Measurements from ENCODE around the gene ARL6IP6.

ARL6IP6 gene

DNA sequence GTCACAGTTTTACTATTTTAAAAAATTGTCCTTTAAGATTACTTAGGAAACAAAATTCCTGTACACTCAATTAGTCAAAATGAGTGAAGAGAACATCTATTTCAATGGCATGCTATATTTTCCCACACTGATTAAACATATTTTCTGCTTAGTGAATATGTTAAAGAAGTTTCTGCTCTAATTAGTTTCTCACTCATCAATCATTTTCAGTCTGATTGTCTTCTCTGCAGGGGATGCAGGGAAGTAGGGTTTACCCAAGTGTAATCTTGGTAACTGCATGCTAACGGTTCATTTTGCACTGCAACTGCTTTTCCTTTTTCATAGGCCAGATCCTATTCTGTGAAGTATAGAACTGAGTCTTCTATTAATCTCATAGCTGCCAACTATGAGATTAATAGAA, 78.5 kb downstream of the ARL6IP6 start:
- Histone ChIP-seq H3K4me1 (ENCODE audit: control insufficient read depth, insufficient read depth, low read length) (no peaks in the 10 kb centered on the region), H3K27ac (ENCODE audit: low read depth, low read length) (no peak overlapping the region), H3K9ac (ENCODE audit: low read length) (no peak overlapping the region), H3K36me3 (ENCODE audit: control insufficient read depth, insufficient read depth, low read length) (no peaks in the 10 kb centered on the region), H3K9me3 (ENCODE audit: control insufficient read depth, insufficient read depth, low read depth, low read length) (peaks cover 11% of the 10 kb centered on the region; the same call in 1 of the 2 replicates), H3K4me3 (ENCODE audit: low read depth, low read length) (no peak overlapping the region), H3K27me3 (ENCODE audit: control insufficient read depth, insufficient read depth, low read length) (no peaks in the 10 kb centered on the region)

DNA sequence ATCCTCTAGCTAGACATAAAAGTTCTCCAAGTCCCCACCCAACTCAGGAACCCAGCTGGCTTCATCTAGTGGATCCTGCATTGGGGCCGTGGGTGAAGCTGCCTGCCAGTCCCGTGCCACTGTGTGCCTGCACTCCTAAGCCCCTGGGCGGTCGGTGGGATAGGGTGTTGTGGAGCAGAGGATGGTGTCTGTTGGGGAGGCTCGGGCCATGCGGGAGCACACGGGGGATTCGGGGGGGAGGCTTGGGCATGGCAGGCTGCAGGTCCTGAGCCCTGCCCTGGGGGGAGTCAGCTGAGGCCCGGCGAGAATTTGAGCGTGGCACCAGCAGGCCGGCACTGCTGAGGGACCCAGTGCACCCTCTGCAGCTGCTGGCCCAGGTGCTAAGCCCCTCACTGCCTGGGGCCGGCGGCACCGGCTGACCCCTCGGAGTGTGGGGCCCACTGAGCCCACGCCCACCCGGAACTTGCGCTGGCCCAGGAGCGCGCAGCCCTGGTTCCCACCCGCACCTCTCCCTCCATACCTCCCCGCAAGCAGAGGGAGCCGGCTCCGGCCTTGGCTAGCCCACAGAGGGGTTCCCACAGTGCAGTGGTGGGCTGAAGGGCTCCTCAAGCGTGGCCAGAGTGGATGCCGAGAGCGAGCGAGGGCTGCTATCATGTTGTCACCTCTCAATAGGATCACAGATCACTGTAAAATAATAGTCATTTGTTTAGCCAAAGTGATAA, 86.4 kb downstream of the ARL6IP6 start:
- Histone ChIP-seq H3K27ac (ENCODE audit: low read depth, low read length) (no peak overlapping the region), H3K9me3 (ENCODE audit: control insufficient read depth, insufficient read depth, low read depth, low read length) (peaks cover 10% of the 10 kb centered on the region; the same call in 1 of the 2 replicates), H3K4me3 (ENCODE audit: low read depth, low read length) (no peak overlapping the region), H3K4me1 (ENCODE audit: control insufficient read depth, insufficient read depth, low read length) (no peaks in the 10 kb centered on the region), H3K9ac (ENCODE audit: low read length) (no peak overlapping the region), H3K27me3 (ENCODE audit: control insufficient read depth, insufficient read depth, low read length) (no peaks in the 10 kb centered on the region), H3K36me3 (ENCODE audit: control insufficient read depth, insufficient read depth, low read length) (no peaks in the 10 kb centered on the region)

DNA sequence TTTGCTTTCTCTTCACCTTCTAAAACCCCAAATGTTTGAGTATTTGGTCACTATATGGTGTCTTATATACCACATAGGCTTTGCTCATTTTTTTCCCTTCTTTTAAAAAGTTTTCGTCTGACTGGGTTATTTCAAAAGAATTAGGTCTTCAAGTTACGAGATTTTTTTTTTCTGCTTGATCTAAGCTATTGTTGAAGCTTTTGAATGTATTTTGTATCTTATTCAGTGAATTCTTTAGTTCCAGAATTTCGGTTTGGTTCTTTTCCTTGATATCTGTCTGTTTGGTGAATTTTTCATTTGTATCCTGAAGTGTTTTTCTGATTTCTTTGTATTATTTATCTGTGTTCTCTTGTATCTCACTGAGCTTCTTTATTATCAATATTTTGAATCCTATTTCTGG, 93.5 kb downstream of the ARL6IP6 start:
- Histone ChIP-seq H3K27me3 (ENCODE audit: control insufficient read depth, insufficient read depth, low read length) (no peaks in the 10 kb centered on the region), H3K9me3 (ENCODE audit: control insufficient read depth, insufficient read depth, low read depth, low read length) (peaks cover 3% of the 10 kb centered on the region), H3K4me3 (ENCODE audit: low read depth, low read length) (no peak overlapping the region), H3K27ac (ENCODE audit: low read depth, low read length) (no peak overlapping the region), H3K4me1 (ENCODE audit: control insufficient read depth, insufficient read depth, low read length) (no peaks in the 10 kb centered on the region; the same call in 1 of the 2 replicates), H3K36me3 (ENCODE audit: control insufficient read depth, insufficient read depth, low read length) (no peaks in the 10 kb centered on the region), H3K9ac (ENCODE audit: low read length) (no peak overlapping the region)
